ENCODE data around the gene NLRP2B. TPM values are rescaled to one million over a fixed set of nuclear protein-coding genes. Genes with fewer than 3 reads are reported as not detected.
"Not testable (repeated sequence)": the region's sequence is repeated elsewhere in the genome, so short reads cannot be mapped to it uniquely, and the experiment has no call there.

NLRP2B gene
- total RNA-seq, 1 donor, result not detected

- H3K4me3 ChIP-seq (ENCODE audit: low read depth, low read length), result no peak overlapping the region
- TF ChIP-seq, protein P1, sequence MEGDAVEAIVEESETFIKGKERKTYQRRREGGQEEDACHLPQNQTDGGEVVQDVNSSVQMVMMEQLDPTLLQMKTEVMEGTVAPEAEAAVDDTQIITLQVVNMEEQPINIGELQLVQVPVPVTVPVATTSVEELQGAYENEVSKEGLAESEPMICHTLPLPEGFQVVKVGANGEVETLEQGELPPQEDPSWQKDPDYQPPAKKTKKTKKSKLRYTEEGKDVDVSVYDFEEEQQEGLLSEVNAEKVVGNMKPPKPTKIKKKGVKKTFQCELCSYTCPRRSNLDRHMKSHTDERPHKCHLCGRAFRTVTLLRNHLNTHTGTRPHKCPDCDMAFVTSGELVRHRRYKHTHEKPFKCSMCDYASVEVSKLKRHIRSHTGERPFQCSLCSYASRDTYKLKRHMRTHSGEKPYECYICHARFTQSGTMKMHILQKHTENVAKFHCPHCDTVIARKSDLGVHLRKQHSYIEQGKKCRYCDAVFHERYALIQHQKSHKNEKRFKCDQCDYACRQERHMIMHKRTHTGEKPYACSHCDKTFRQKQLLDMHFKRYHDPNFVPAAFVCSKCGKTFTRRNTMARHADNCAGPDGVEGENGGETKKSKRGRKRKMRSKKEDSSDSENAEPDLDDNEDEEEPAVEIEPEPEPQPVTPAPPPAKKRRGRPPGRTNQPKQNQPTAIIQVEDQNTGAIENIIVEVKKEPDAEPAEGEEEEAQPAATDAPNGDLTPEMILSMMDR (IDR thresholded peaks at IDR 0.05; ENCODE audit: insufficient read depth, low read length), result no peak
- DNase-seq (ENCODE audit: low read depth), result no peak
These were observed 38.7 kb downstream of the NLRP2B start for GRCh38 chrX:57641338-57641737.

DNA sequence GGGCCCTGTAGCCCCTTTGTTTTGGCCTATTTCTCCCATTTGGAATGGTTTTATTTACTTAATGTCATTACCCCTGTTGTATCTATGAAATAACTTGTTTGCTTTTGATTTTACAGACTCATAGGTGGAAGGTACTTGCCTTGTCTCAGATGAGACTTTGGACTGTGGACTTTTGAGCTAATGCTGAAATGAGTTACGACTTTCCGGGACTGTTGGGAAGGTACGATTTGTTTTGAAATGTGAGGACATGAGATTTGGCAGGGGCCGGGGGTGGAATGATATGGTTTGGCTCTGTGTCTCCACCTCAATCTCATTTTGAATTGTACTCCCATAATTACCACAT is 39.4 kb downstream of the NLRP2B start:
- TF ChIP-seq, protein P1 (IDR thresholded peaks at IDR 0.05; ENCODE audit: insufficient read depth, low read length), result no peak
- no peak overlapping the region for H3K4me3 ChIP-seq (ENCODE audit: low read depth, low read length)
- no peak for DNase-seq (ENCODE audit: low read depth)

- H3K4me3 ChIP-seq (ENCODE audit: low read depth, low read length); DNase-seq (ENCODE audit: low read depth): not testable (repeated sequence)
These were observed 50.6 kb downstream of the NLRP2B start for GRCh38 chrX:57629438-57629837.

Other genes starting within 250 kb of the NLRP2B start
- gene ZXDB, start 88.2 kb downstream of the NLRP2B start, total RNA-seq (ENCODE audit: low replicate concordance), result 7.4 and 19.3 TPM in 2 replicates
- 5.2 and 7.6 TPM in 2 replicates for gene ZXDA, start 230.2 kb upstream of the NLRP2B start, total RNA-seq (ENCODE audit: low replicate concordance)

All from fibroblast of the aortic adventitia (primary cell).